KMS-11 (cell line): ENCODE results near the gene MPIG6B.
A peak's percentile ranks its signal among the peaks of the same experiment; 100 is the strongest.

ENCODE experiments used
- H2AFZ ChIP-seq: fragments of 200-600 bp; sonication (generic); 2 replicates; pipeline ENCODE4 v1.6.1; 2016; ENCODE audit warnings: antibody characterized with exemption, mixed run types, low read depth
- H3K27ac ChIP-seq: fragments of 200-600 bp; sonication (generic); 2 replicates; pipeline ENCODE4 v1.6.1; 2016; ENCODE audit warnings: mild to moderate bottlenecking, mixed run types
- H3K27me3 ChIP-seq: fragments of 200-600 bp; sonication (generic); 2 replicates; pipeline ENCODE4 v1.6.1; 2017; ENCODE audit warnings: mild to moderate bottlenecking, low read depth, mixed run types, moderate library complexity; ENCODE audit not compliant: insufficient read depth
- H3K36me3 ChIP-seq: fragments of 200-600 bp; sonication (generic); 2 replicates; pipeline ENCODE4 v1.6.1; 2017; ENCODE audit warnings: mild to moderate bottlenecking, mixed run types; ENCODE audit not compliant: insufficient read depth
- H3K4me1 ChIP-seq: fragments of 200-600 bp; sonication (generic); 2 replicates; pipeline ENCODE4 v1.6.1; 2016; ENCODE audit warnings: mild to moderate bottlenecking, low read depth, mixed run types; ENCODE audit not compliant: poor library complexity, severe bottlenecking
- H3K4me2 ChIP-seq: fragments of 200-600 bp; sonication (generic); 2 replicates; pipeline ENCODE4 v1.7.0; 2016; ENCODE audit warnings: mild to moderate bottlenecking, mixed run types
- H3K4me3 ChIP-seq: fragments of 200-600 bp; sonication (generic); IDR thresholded peaks from 2 replicates; pipeline ENCODE4 v1.6.1; 2017; ENCODE audit warnings: low read depth, low read length, mixed read lengths; ENCODE audit not compliant: insufficient read depth
- H3K79me2 ChIP-seq: fragments of 200-600 bp; sonication (generic); 2 replicates; pipeline ENCODE4 v1.6.1; 2016; ENCODE audit warnings: low read depth, mixed run types; ENCODE audit not compliant: insufficient read depth
- H3K9ac ChIP-seq: fragments of 200-600 bp; sonication (generic); 2 replicates; pipeline ENCODE4 v1.6.1; 2016; ENCODE audit warnings: mild to moderate bottlenecking, mixed run types
- H4K20me1 ChIP-seq: fragments of 200-600 bp; sonication (generic); 2 replicates; pipeline ENCODE4 v1.6.1; 2016; ENCODE audit warnings: mild to moderate bottlenecking, mixed run types; ENCODE audit not compliant: insufficient read depth
- TF ChIP-seq, protein P1 (sequence below): fragments of 200-600 bp; sonication (generic); conservative IDR thresholded peaks from 2 replicates; pipeline ENCODE4 v1.6.1; 2017; ENCODE audit warnings: low read depth, mild to moderate bottlenecking, antibody characterized with exemption, low read length, moderate library complexity, mixed read lengths

MPIG6B gene

DNA sequence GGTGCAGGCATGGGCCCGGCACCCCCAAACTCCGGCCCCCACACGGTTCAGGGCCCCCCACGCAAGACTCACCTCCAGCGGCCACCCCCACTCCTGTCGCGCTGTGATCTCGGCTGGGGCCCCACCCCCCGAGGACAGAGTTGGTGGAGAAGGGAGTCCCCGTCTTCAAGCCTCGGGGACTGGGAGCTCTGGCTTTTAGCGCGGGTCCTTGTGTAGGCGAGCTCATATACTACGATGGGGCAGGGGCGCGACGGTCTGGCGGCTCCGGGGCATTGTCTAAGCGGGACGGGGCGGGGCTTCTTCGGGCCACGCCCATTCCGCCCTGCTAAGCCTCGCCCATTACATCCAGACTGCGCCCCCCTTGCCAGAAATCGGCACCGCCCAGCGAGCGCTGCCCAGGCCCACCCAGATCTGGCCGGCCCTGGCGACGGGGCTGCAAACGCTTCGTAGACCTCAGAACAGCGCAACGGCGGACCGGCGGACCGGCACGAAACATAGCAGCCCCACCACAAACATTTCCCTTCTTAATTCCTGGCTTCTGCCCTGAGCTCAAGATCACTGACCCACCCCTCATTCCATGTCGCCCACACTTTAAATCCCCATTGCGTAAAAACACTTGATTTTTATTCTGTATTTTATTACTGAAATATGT, 6.9 kb downstream of the MPIG6B start:
- H3K27me3 ChIP-seq = no peaks in the 10 kb centered on the region
- H3K79me2 ChIP-seq = peaks cover 20% of the 10 kb centered on the region; the same call in 1 of the 2 replicates
- H3K4me1 ChIP-seq = peaks cover 27% of the 10 kb centered on the region
- H3K27ac ChIP-seq = no peak overlapping the region
- H2AFZ ChIP-seq = peak overlapping the region; percentile 65
- H3K4me3 ChIP-seq = peak overlapping the region; percentile 35
- no peaks in the 10 kb centered on the region for H4K20me1 ChIP-seq
- H3K36me3 ChIP-seq = peaks cover 7% of the 10 kb centered on the region; the same call in 1 of the 2 replicates
- no peak overlapping the region; the same call in 1 of the 2 replicates for H3K9ac ChIP-seq
- H3K4me2 ChIP-seq = peak overlapping the region; percentile 52
- TF ChIP-seq, protein P1, sequence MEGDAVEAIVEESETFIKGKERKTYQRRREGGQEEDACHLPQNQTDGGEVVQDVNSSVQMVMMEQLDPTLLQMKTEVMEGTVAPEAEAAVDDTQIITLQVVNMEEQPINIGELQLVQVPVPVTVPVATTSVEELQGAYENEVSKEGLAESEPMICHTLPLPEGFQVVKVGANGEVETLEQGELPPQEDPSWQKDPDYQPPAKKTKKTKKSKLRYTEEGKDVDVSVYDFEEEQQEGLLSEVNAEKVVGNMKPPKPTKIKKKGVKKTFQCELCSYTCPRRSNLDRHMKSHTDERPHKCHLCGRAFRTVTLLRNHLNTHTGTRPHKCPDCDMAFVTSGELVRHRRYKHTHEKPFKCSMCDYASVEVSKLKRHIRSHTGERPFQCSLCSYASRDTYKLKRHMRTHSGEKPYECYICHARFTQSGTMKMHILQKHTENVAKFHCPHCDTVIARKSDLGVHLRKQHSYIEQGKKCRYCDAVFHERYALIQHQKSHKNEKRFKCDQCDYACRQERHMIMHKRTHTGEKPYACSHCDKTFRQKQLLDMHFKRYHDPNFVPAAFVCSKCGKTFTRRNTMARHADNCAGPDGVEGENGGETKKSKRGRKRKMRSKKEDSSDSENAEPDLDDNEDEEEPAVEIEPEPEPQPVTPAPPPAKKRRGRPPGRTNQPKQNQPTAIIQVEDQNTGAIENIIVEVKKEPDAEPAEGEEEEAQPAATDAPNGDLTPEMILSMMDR = no peak

DNA sequence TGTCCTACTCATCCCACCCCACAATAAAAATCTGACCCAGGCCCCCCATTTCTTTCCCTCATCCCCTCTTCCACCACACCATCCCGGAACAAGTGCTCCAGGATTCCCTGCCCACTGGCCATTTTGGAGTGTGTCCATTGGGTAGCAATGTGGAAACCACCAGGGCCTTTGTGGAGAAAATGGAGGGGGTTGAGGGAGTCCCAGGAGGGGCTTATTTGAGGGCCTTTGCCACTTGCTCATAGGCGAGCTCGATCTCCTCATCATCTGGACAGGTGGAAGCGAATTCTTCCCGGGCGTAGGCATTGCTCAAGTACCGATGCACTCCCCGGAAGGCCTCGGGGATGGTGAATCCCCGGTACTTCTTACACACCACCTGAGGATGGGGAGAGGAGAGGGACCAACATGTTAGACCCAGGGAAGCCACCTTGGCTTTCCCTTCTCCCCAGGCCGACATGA, 7.5 kb downstream of the MPIG6B start:
- H2AFZ ChIP-seq = no peak overlapping the region
- no peaks in the 10 kb centered on the region for H4K20me1 ChIP-seq
- no peak overlapping the region for H3K27ac ChIP-seq
- H3K27me3 ChIP-seq = no peaks in the 10 kb centered on the region
- peaks cover 27% of the 10 kb centered on the region for H3K4me1 ChIP-seq
- no peak overlapping the region for H3K4me3 ChIP-seq
- peaks cover 7% of the 10 kb centered on the region; the same call in 1 of the 2 replicates for H3K36me3 ChIP-seq
- peak overlapping the region; percentile 52; the same call in 1 of the 2 replicates for H3K4me2 ChIP-seq
- H3K79me2 ChIP-seq = peaks cover 25% of the 10 kb centered on the region
- no peak overlapping the region for H3K9ac ChIP-seq
- TF ChIP-seq, protein P1 = no peak

DNA sequence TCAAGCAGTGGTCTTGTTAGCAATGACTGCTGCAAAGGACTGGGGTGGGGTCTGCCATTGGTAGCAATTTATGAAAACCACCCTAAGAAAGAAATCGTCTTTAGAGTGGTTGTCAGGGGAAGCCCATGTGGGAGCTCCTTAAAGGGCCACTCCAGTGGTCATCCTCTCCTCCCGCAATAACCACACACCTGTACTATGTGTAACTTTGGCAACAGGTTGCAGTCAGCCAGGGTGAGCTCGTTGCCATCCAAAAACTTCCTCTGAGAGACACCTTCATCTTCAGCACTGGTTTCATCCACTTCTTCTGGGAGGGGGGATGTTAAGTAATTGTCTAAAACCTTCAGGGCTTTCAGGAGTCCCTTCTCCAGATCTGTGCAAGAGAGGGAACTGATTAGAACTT, 8.9 kb downstream of the MPIG6B start:
- no peak overlapping the region for H3K27ac ChIP-seq
- H3K4me3 ChIP-seq = no peak overlapping the region
- peaks cover 33% of the 10 kb centered on the region for H3K4me1 ChIP-seq
- TF ChIP-seq, protein P1 = no peak
- H4K20me1 ChIP-seq = no peaks in the 10 kb centered on the region
- no peak overlapping the region for H3K4me2 ChIP-seq
- H3K36me3 ChIP-seq = peaks cover 7% of the 10 kb centered on the region; the same call in 1 of the 2 replicates
- H3K9ac ChIP-seq = no peak overlapping the region
- no peaks in the 10 kb centered on the region for H3K27me3 ChIP-seq
- no peak overlapping the region for H2AFZ ChIP-seq
- peaks cover 39% of the 10 kb centered on the region for H3K79me2 ChIP-seq

DNA sequence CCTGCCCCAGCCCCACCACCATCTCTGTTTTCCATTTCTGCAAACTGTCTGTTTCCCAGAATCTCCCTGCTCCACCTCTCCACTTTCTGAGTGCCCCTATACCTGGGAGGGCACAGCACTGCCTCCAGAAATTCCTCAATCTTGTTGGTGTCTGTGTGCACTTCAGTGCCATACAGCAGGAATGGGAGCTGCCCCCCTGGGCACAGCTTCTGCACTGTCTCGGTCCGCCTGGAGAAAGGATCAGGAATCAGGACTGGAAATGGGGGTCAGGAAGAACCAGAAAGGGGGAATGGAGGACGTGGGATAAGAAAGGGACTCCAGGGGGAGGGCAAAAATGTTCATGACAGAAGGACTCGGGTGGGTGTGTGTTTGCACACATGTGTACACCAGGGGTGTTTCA, 10.6 kb downstream of the MPIG6B start:
- peaks cover 39% of the 10 kb centered on the region for H3K4me1 ChIP-seq
- H2AFZ ChIP-seq = no peak overlapping the region
- TF ChIP-seq, protein P1 = no peak
- H3K9ac ChIP-seq = no peak overlapping the region; the same call in 1 of the 2 replicates
- peak overlapping the region; percentile 100 for H3K4me2 ChIP-seq
- no peaks in the 10 kb centered on the region for H4K20me1 ChIP-seq
- no peaks in the 10 kb centered on the region for H3K27me3 ChIP-seq
- H3K27ac ChIP-seq = peak overlapping the region; percentile 100; the same call in 1 of the 2 replicates
- H3K4me3 ChIP-seq = no peak overlapping the region
- peaks cover 7% of the 10 kb centered on the region; the same call in 1 of the 2 replicates for H3K36me3 ChIP-seq
- peaks cover 39% of the 10 kb centered on the region for H3K79me2 ChIP-seq
